ENCODE data around the gene FHAD1. TPM values are rescaled to one million over a fixed set of nuclear protein-coding genes. Genes with fewer than 3 reads are reported as not detected.

FHAD1 gene
- total and polyA plus RNA-seq, 9 of the 15 experiments (the other 6 are each of a cell fraction or from before 2014, with no cell fraction given) = 0.32 to 2.1 (median 1.5) TPM; not detected in 1

DNA sequence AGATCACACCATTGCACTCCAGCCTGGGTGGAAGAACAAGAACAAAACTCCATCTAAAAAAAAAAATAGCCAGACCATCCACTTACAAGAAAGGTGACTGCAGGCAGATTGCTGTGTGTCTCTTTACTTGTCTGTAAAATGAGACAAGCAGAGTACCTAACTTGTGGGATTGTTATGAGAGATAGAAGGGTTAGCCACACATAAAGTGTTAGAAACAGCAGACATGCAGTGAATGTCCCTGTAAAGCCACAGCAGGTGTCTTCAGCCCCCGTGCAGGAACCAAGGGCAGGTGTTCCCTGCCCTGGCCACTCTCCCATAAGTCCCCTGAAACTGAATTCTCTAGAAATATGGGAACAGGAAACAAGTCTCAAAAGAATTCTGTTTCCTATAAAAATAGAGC is 121.9 kb downstream of the FHAD1 start (continued):
- TF ChIP-seq RBM15 (IDR thresholded peaks at IDR 0.05; ENCODE audit: insufficient read depth, low read length) (no peak), ZZZ3 (IDR thresholded peaks at IDR 0.05) (no peak)

DNA sequence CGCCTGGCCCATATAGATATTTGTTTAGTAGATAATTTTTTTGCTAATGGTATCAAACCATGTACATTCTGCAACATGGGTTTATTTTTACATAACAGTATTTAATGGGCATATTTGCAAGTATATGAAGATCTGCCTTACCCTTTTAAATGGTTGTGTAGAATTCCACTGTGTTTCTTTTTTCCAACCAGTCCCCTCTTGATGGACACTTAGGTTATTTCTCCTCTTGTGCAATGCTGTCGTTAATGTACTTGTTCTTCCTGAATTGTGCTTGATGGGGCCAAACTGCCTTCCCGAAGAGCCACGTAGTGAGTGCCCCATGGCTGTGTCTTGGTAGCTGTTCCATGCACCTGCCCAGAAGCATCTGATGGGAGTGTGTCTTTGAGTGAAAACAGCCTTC is 123.2 kb downstream of the FHAD1 start:
- peaks cover 0 to 11% of the 10 kb centered on the region in 2 experiments; a peak in 3 of 5 replicates for H3K4me1 ChIP-seq (replicated peaks in 1 of 2; ENCODE audit: control insufficient read depth in 2 of 2, insufficient read depth in 2 of 2, low read length in 2 of 2)
- no peak overlapping the region for H3K27ac ChIP-seq (ENCODE audit: extremely low read depth, low read depth, low read length)
- no peak for FAIRE-seq
- H4K20me1 ChIP-seq (replicated peaks; ENCODE audit: control insufficient read depth, insufficient read depth, low read length) = no peaks in the 10 kb centered on the region
- intact Hi-C loops (cut with micrococcal nuclease) (no loop called here), in situ Hi-C loops (cut with MboI) (no loop called here)
- H2AFZ ChIP-seq (ENCODE audit: low read depth, low read length) = no peak overlapping the region
- CTCF ChIA-PET (ENCODE audit: low intra/inter-chr PET ratio) = no interaction called here
- WGBS (ENCODE audit: insufficient coverage, low coverage, missing lambda C conversion rate) = 15% methylated on average over 4 of the region's 4 CpGs
- H3K79me2 ChIP-seq (ENCODE audit: control insufficient read depth, insufficient read depth, low read length) = no peaks in the 10 kb centered on the region
- no peaks in the 10 kb centered on the region for H3K9me1 ChIP-seq (ENCODE audit: control insufficient read depth, insufficient read depth, low read length)
- H3K9me3 ChIP-seq (replicated peaks; ENCODE audit: control insufficient read depth, insufficient read depth, low read depth, low read length) = no peaks in the 10 kb centered on the region
- POLR2A ChIA-PET = interaction anchor here (1.0 to 1.6 kb wide), 2 partner anchors 9 to 12 kb away, joined by 3 to 6 read pairs; no protein-coding TSS in a partner anchor
- H3K36me3 ChIP-seq (ENCODE audit: control insufficient read depth, insufficient read depth, low read length) = no peaks in the 10 kb centered on the region
- ATAC-seq = no peak
- no peak overlapping the region for H3K4me2 ChIP-seq (ENCODE audit: insufficient read depth, low read length)
- H3K4me3 ChIP-seq = no peak overlapping the region
- BruUV-seq (replicated peaks) = no TSS peak
- no peak overlapping the region for H3K9ac ChIP-seq (ENCODE audit: insufficient read depth in 1 of 2, low read depth in 2 of 2, low read length in 2 of 2)
- H3K27me3 ChIP-seq (ENCODE audit: control insufficient read depth in 2 of 2, insufficient read depth in 2 of 2, low read length in 2 of 2) = peaks cover 14 to 47% of the 10 kb centered on the region in 2 experiments
- DNase-seq (ENCODE audit: extremely low read depth in 1 of 4, low spot score in 3 of 4) = no peak
- TF ChIP-seq PHB (CRISPR knock-in tag; IDR thresholded peaks at IDR 0.05) = no peak
- no peak for TF ChIP-seq FOXP1 (CRISPR knock-in tag; IDR thresholded peaks at IDR 0.05)
- no peak for TF ChIP-seq HMG20B (CRISPR knock-in tag; IDR thresholded peaks at IDR 0.05)
- TF ChIP-seq, protein P1, sequence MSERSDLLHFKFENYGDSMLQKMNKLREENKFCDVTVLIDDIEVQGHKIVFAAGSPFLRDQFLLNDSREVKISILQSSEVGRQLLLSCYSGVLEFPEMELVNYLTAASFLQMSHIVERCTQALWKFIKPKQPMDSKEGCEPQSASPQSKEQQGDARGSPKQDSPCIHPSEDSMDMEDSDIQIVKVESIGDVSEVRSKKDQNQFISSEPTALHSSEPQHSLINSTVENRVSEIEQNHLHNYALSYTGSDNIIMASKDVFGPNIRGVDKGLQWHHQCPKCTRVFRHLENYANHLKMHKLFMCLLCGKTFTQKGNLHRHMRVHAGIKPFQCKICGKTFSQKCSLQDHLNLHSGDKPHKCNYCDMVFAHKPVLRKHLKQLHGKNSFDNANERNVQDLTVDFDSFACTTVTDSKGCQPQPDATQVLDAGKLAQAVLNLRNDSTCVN (CRISPR knock-in tag; IDR thresholded peaks at IDR 0.05) = no peak
- TF ChIP-seq NCOR1 (IDR thresholded peaks at IDR 0.05) = no peak
- TF ChIP-seq MTA3 (IDR thresholded peaks at IDR 0.05; ENCODE audit: borderline replicate concordance) = no peak
- TF ChIP-seq, protein P2, sequence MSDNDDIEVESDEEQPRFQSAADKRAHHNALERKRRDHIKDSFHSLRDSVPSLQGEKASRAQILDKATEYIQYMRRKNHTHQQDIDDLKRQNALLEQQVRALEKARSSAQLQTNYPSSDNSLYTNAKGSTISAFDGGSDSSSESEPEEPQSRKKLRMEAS (CRISPR knock-in tag; IDR thresholded peaks at IDR 0.05) = no peak
- TF ChIP-seq, protein P3, sequence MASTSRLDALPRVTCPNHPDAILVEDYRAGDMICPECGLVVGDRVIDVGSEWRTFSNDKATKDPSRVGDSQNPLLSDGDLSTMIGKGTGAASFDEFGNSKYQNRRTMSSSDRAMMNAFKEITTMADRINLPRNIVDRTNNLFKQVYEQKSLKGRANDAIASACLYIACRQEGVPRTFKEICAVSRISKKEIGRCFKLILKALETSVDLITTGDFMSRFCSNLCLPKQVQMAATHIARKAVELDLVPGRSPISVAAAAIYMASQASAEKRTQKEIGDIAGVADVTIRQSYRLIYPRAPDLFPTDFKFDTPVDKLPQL (IDR thresholded peaks at IDR 0.05; ENCODE audit: extremely low read depth, insufficient read length) = no peak
- TF ChIP-seq CBFB (CRISPR knock-in tag; IDR thresholded peaks at IDR 0.05) = no peak
- no peak for TF ChIP-seq ETV6 (IDR thresholded peaks at IDR 0.05; ENCODE audit: borderline replicate concordance in 1 of 2, low read depth in 2 of 2, low read length in 1 of 2)
- no peak for TF ChIP-seq ETV6 (CRISPR knock-in tag; IDR thresholded peaks at IDR 0.05; ENCODE audit: borderline replicate concordance)
- no peak for TF ChIP-seq KLF13 (tag; IDR thresholded peaks at IDR 0.05; ENCODE audit: borderline replicate concordance, low read depth)
- TF ChIP-seq, protein P4, sequence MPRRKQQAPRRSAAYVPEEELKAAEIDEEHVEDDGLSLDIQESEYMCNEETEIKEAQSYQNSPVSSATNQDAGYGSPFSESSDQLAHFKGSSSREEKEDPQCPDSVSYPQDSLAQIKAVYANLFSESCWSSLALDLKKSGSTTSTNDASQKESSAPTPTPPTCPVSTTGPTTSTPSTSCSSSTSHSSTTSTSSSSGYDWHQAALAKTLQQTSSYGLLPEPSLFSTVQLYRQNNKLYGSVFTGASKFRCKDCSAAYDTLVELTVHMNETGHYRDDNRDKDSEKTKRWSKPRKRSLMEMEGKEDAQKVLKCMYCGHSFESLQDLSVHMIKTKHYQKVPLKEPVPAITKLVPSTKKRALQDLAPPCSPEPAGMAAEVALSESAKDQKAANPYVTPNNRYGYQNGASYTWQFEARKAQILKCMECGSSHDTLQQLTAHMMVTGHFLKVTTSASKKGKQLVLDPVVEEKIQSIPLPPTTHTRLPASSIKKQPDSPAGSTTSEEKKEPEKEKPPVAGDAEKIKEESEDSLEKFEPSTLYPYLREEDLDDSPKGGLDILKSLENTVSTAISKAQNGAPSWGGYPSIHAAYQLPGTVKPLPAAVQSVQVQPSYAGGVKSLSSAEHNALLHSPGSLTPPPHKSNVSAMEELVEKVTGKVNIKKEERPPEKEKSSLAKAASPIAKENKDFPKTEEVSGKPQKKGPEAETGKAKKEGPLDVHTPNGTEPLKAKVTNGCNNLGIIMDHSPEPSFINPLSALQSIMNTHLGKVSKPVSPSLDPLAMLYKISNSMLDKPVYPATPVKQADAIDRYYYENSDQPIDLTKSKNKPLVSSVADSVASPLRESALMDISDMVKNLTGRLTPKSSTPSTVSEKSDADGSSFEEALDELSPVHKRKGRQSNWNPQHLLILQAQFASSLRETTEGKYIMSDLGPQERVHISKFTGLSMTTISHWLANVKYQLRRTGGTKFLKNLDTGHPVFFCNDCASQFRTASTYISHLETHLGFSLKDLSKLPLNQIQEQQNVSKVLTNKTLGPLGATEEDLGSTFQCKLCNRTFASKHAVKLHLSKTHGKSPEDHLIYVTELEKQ (CRISPR knock-in tag; IDR thresholded peaks at IDR 0.05) = no peak

Measured in K562 (cell line).